Lung (tissue), 12 donors: ENCODE data around the gene HUNK. TPM values are rescaled to one million over a fixed set of nuclear protein-coding genes. Genes with fewer than 3 reads are reported as not detected.

ENCODE experiments used
- ATAC-seq: fragments of 200-7000 bp; cut with Tn5 transposase; one replicate; pipeline ENCODE4 v1.9.1; 2020; ENCODE audit warnings: moderate number of reproducible peaks; ENCODE audit not compliant: insufficient read depth, low FRiP score
- DNase-seq, 3 donors: peaks; one replicate each; pipeline ENCODE4 v3.0.0-alpha.2; 2013 to 2017
- H3K27ac ChIP-seq, 2 donors: one replicate each; pipeline ENCODE4 v1.5.1; 2013; ENCODE audit warnings: mild to moderate bottlenecking in 2 of 2, moderate library complexity in 2 of 2, control low read depth in 1 of 2, inconsistent platforms in 1 of 2, low read depth in 1 of 2, low read length in 1 of 2
- H3K27me3 ChIP-seq, 3 donors: one replicate each; pipeline ENCODE4 v1.5.1; 2013; ENCODE audit warnings: low read length in 2 of 3; ENCODE audit not compliant: control insufficient read depth in 3 of 3, insufficient read depth in 3 of 3
- H3K36me3 ChIP-seq, 4 donors: one replicate each; pipeline ENCODE4 v1.5.1; 2013; ENCODE audit warnings: low read length in 4 of 4, mild to moderate bottlenecking in 1 of 4, moderate library complexity in 1 of 4; ENCODE audit not compliant: control insufficient read depth in 4 of 4, insufficient read depth in 4 of 4
- H3K4me1 ChIP-seq, 5 donors: one replicate each; pipeline ENCODE4 v1.5.1; 2013; ENCODE audit warnings: low read length in 5 of 5, mild to moderate bottlenecking in 2 of 5, moderate library complexity in 1 of 5; ENCODE audit not compliant: control insufficient read depth in 5 of 5, insufficient read depth in 5 of 5
- H3K4me3 ChIP-seq: one replicate; pipeline ENCODE4 v1.5.1; 2013; ENCODE audit warnings: mild to moderate bottlenecking, control low read depth, moderate library complexity
- H3K9ac ChIP-seq, 2 donors: one replicate each; pipeline ENCODE4 v1.5.1; 2013; ENCODE audit warnings: low read length in 2 of 2, control low read depth in 1 of 2; ENCODE audit not compliant: insufficient read depth in 1 of 2
- H3K9me3 ChIP-seq, 4 donors: one replicate each; pipeline ENCODE4 v1.5.1; 2013; ENCODE audit warnings: low read length in 3 of 4, mild to moderate bottlenecking in 1 of 4, moderate library complexity in 1 of 4; ENCODE audit not compliant: control insufficient read depth in 4 of 4, insufficient read depth in 3 of 4
- CTCF ChIP-seq: IDR thresholded peaks from 2 replicates; pipeline ENCODE4 v1.5.1; 2012; ENCODE audit warnings: mild to moderate bottlenecking; ENCODE audit errors: control extremely low read depth, extremely low read depth
- WGBS, 2 donors: extraction: QIAGEN DNeasy Blood & Tissue Kit; methylation state at CpG; one replicate each; pipeline ENCODE4 v1.1.7; 2013; 5-methylcytosine and 5-hydroxymethylcytosine counted together
- polyA plus RNA-seq, 2 donors: library from polyadenylated mRNA; stranded (reverse); fragments of 200-250 nt; gene quantifications; one replicate each; pipeline ENCODE4 v1.2.1, GENCODE V29; 2013
- total RNA-seq, 2 donors: library from RNA; depleted of rRNA in 1 of 2; stranded (reverse); fragments of >200 nt in 1 of 2; gene quantifications; one replicate each; pipeline ENCODE4 v1.2.1, GENCODE V29; 2014 to 2021
- donor health status: control.
- donor health status: control.
- donor health status: Bipolar disorder and iron deficiency.
- donor health status: healthy.
- donor health status: DM: yes; HTN: yes; CAD: no.

HUNK gene
- total and polyA plus RNA-seq, 4 donors, result 0.27 to 2.4 (median 1.4) TPM

GRCh38 chr21:31927689-31928353, 55.0 kb downstream of the HUNK start:
- Histone ChIP-seq H3K9me3 (peaks cover 0 to 4% (median 0%) of the 10 kb centered on the region in 4 donors), H3K36me3 (peaks cover 0 to 3% (median 1%) of the 10 kb centered on the region in 4 donors), H3K27me3 (no peaks in the 10 kb centered on the region), H3K4me1 (peaks cover 0 to 13% (median 0%) of the 10 kb centered on the region in 5 donors), H3K4me3 (no peak overlapping the region), H3K27ac (no peak overlapping the region), H3K9ac (no peak overlapping the region)
- DNase-seq (peak in 1 of 3 donors; percentile 17), ATAC-seq (no peak)
- 71 to 77% methylated on average over 13 of the region's 13 CpGs for WGBS, 2 donors
- no peak for TF ChIP-seq CTCF

GRCh38 chr21:31928656-31929055, 55.8 kb downstream of the HUNK start:
- DNase-seq, result no peak
- peaks cover 0 to 13% (median 0%) of the 10 kb centered on the region in 5 donors for H3K4me1 ChIP-seq
- no peak for ATAC-seq
- H3K9me3 ChIP-seq, result peaks cover 0 to 4% (median 0%) of the 10 kb centered on the region in 4 donors
- WGBS, 2 donors, result 79 to 91% methylated on average over 4 of the region's 4 CpGs
- H3K27me3 ChIP-seq, result no peaks in the 10 kb centered on the region
- H3K36me3 ChIP-seq, result peaks cover 0 to 3% (median 1%) of the 10 kb centered on the region in 4 donors
- H3K9ac ChIP-seq, result no peak overlapping the region
- H3K27ac ChIP-seq, result no peak overlapping the region
- no peak for TF ChIP-seq CTCF
- no peak overlapping the region for H3K4me3 ChIP-seq

GRCh38 chr21:31929548-31929947, 56.7 kb downstream of the HUNK start:
- peaks cover 0 to 13% (median 0%) of the 10 kb centered on the region in 5 donors for H3K4me1 ChIP-seq
- no peak overlapping the region for H3K9ac ChIP-seq
- ATAC-seq (no peak), DNase-seq (peak in 1 of 3 donors; percentile 18)
- H3K9me3 ChIP-seq, result peaks cover 0 to 4% (median 0%) of the 10 kb centered on the region in 4 donors
- no peak overlapping the region for H3K27ac ChIP-seq
- WGBS, 2 donors, result 55 to 64% methylated on average over 7 of the region's 7 CpGs
- H3K4me3 ChIP-seq, result no peak overlapping the region
- H3K27me3 ChIP-seq, result no peaks in the 10 kb centered on the region
- no peak for TF ChIP-seq CTCF
- peaks cover 0 to 3% (median 0%) of the 10 kb centered on the region in 4 donors for H3K36me3 ChIP-seq
